ENCODE measurements around the gene LBHD2. TPM values are rescaled to one million over a fixed set of nuclear protein-coding genes. Genes with fewer than 3 reads are reported as not detected.

Gene LBHD2
- total and polyA plus RNA-seq, 2 experiments from 2014 or later: not detected

DNA sequence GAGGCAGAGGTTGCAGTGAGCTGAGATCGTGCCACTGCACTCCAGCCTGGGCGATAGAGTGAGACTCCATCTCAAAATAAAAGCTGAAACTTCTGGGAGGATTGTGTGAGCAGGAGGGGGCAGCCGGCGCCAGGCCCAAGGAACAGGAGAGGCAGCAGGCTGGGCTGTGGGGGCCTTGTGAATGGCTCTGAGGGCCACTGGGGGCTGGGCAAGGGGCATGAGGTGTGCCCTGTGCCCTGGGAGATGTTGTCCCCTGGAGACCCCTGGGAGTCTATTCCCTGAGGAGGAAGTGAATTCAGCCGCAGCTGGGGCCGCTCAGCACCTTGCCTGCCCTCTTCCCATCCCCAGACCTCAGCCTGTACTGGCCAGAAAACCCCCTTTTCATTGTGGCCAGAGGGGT is 4.9 kb downstream of the LBHD2 start:
- Mint-ChIP-seq H3K4me1 (peaks cover 6% of the 10 kb centered on the region), H3K27ac (no peak overlapping the region)
- no peak overlapping the region for H3K27ac ChIP-seq (ENCODE audit: low read depth)

More for the DNA sequence above, 4.9 kb downstream of the LBHD2 start:
- peaks cover 30% of the 10 kb centered on the region for H3K27me3 ChIP-seq (ENCODE audit: insufficient read depth)
- Mint-ChIP-seq H3K9me3 (no peaks in the 10 kb centered on the region), H3K4me3 (no peak overlapping the region), H3K27me3 (ENCODE audit: insufficient read depth, low read depth, poor library complexity) (peaks cover 27% of the 10 kb centered on the region), H3K36me3 (ENCODE audit: low read depth) (no peaks in the 10 kb centered on the region)
- H3K4me1 ChIP-seq (ENCODE audit: insufficient read depth): peaks cover 6% of the 10 kb centered on the region
- no peak overlapping the region for H3K4me3 ChIP-seq
- no peak overlapping the region for H2AFZ ChIP-seq
- no peaks in the 10 kb centered on the region for H3K36me3 ChIP-seq (ENCODE audit: insufficient read depth)
- H3K9me2 ChIP-seq (ENCODE audit: insufficient read depth): no peaks in the 10 kb centered on the region
- DNase-seq (ENCODE audit: low spot score) (no peak), ATAC-seq (no peak)
- H4K20me1 ChIP-seq (replicated peaks; ENCODE audit: insufficient read depth): no peaks in the 10 kb centered on the region
- no peak overlapping the region for H3K4me2 ChIP-seq
- no peaks in the 10 kb centered on the region for H3K79me2 ChIP-seq (replicated peaks; ENCODE audit: insufficient read depth)
- 0 out of 2 replicates have a peak, but pooled peaks cover 4% of the 10 kb centered on the region for H3F3A ChIP-seq (replicated peaks; ENCODE audit: low read depth)
- no peak for TF ChIP-seq EZH2phosphoT487 (IDR thresholded peaks at IDR 0.05; ENCODE audit: unreplicated experiment)
- no peak for TF ChIP-seq ZNF331 (CRISPR knock-in tag; IDR thresholded peaks at IDR 0.05; ENCODE audit: low read depth)
- TF ChIP-seq EZH2 (IDR thresholded peaks at IDR 0.05; ENCODE audit: low read depth, unreplicated experiment): no peak
- TF ChIP-seq, protein P1, sequence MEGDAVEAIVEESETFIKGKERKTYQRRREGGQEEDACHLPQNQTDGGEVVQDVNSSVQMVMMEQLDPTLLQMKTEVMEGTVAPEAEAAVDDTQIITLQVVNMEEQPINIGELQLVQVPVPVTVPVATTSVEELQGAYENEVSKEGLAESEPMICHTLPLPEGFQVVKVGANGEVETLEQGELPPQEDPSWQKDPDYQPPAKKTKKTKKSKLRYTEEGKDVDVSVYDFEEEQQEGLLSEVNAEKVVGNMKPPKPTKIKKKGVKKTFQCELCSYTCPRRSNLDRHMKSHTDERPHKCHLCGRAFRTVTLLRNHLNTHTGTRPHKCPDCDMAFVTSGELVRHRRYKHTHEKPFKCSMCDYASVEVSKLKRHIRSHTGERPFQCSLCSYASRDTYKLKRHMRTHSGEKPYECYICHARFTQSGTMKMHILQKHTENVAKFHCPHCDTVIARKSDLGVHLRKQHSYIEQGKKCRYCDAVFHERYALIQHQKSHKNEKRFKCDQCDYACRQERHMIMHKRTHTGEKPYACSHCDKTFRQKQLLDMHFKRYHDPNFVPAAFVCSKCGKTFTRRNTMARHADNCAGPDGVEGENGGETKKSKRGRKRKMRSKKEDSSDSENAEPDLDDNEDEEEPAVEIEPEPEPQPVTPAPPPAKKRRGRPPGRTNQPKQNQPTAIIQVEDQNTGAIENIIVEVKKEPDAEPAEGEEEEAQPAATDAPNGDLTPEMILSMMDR (conservative IDR thresholded peaks at IDR 0.05; ENCODE audit: low read depth in 2 of 2): no peak
- TF ChIP-seq CREB1 (CRISPR knock-in tag; IDR thresholded peaks at IDR 0.05; ENCODE audit: low read depth): no peak
- TF ChIP-seq POLR2AphosphoS5 (IDR thresholded peaks at IDR 0.05; ENCODE audit: low read depth): no peak
- TF ChIP-seq, protein P2, sequence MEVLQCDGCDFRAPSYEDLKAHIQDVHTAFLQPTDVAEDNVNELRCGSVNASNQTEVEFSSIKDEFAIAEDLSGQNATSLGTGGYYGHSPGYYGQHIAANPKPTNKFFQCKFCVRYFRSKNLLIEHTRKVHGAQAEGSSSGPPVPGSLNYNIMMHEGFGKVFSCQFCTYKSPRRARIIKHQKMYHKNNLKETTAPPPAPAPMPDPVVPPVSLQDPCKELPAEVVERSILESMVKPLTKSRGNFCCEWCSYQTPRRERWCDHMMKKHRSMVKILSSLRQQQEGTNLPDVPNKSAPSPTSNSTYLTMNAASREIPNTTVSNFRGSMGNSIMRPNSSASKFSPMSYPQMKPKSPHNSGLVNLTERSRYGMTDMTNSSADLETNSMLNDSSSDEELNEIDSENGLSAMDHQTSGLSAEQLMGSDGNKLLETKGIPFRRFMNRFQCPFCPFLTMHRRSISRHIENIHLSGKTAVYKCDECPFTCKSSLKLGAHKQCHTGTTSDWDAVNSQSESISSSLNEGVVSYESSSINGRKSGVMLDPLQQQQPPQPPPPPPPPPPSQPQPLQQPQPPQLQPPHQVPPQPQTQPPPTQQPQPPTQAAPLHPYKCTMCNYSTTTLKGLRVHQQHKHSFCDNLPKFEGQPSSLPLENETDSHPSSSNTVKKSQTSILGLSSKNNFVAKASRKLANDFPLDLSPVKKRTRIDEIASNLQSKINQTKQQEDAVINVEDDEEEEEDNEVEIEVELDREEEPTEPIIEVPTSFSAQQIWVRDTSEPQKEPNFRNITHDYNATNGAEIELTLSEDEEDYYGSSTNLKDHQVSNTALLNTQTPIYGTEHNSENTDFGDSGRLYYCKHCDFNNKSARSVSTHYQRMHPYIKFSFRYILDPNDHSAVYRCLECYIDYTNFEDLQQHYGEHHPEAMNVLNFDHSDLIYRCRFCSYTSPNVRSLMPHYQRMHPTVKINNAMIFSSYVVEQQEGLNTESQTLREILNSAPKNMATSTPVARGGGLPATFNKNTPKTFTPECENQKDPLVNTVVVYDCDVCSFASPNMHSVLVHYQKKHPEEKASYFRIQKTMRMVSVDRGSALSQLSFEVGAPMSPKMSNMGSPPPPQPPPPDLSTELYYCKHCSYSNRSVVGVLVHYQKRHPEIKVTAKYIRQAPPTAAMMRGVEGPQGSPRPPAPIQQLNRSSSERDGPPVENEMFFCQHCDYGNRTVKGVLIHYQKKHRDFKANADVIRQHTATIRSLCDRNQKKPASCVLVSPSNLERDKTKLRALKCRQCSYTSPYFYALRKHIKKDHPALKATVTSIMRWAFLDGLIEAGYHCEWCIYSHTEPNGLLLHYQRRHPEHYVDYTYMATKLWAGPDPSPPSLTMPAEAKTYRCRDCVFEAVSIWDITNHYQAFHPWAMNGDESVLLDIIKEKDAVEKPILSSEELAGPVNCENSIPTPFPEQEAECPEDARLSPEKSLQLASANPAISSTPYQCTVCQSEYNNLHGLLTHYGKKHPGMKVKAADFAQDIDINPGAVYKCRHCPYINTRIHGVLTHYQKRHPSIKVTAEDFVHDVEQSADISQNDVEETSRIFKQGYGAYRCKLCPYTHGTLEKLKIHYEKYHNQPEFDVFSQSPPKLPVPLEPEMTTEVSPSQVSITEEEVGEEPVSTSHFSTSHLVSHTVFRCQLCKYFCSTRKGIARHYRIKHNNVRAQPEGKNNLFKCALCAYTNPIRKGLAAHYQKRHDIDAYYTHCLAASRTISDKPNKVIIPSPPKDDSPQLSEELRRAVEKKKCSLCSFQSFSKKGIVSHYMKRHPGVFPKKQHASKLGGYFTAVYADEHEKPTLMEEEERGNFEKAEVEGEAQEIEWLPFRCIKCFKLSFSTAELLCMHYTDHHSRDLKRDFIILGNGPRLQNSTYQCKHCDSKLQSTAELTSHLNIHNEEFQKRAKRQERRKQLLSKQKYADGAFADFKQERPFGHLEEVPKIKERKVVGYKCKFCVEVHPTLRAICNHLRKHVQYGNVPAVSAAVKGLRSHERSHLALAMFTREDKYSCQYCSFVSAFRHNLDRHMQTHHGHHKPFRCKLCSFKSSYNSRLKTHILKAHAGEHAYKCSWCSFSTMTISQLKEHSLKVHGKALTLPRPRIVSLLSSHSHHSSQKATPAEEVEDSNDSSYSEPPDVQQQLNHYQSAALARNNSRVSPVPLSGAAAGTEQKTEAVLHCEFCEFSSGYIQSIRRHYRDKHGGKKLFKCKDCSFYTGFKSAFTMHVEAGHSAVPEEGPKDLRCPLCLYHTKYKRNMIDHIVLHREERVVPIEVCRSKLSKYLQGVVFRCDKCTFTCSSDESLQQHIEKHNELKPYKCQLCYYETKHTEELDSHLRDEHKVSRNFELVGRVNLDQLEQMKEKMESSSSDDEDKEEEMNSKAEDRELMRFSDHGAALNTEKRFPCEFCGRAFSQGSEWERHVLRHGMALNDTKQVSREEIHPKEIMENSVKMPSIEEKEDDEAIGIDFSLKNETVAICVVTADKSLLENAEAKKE (CRISPR knock-in tag; IDR thresholded peaks at IDR 0.05): no peak
- TF ChIP-seq, protein P3, sequence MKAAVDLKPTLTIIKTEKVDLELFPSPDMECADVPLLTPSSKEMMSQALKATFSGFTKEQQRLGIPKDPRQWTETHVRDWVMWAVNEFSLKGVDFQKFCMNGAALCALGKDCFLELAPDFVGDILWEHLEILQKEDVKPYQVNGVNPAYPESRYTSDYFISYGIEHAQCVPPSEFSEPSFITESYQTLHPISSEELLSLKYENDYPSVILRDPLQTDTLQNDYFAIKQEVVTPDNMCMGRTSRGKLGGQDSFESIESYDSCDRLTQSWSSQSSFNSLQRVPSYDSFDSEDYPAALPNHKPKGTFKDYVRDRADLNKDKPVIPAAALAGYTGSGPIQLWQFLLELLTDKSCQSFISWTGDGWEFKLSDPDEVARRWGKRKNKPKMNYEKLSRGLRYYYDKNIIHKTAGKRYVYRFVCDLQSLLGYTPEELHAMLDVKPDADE (IDR thresholded peaks at IDR 0.05): no peak
- TF ChIP-seq, protein P4, sequence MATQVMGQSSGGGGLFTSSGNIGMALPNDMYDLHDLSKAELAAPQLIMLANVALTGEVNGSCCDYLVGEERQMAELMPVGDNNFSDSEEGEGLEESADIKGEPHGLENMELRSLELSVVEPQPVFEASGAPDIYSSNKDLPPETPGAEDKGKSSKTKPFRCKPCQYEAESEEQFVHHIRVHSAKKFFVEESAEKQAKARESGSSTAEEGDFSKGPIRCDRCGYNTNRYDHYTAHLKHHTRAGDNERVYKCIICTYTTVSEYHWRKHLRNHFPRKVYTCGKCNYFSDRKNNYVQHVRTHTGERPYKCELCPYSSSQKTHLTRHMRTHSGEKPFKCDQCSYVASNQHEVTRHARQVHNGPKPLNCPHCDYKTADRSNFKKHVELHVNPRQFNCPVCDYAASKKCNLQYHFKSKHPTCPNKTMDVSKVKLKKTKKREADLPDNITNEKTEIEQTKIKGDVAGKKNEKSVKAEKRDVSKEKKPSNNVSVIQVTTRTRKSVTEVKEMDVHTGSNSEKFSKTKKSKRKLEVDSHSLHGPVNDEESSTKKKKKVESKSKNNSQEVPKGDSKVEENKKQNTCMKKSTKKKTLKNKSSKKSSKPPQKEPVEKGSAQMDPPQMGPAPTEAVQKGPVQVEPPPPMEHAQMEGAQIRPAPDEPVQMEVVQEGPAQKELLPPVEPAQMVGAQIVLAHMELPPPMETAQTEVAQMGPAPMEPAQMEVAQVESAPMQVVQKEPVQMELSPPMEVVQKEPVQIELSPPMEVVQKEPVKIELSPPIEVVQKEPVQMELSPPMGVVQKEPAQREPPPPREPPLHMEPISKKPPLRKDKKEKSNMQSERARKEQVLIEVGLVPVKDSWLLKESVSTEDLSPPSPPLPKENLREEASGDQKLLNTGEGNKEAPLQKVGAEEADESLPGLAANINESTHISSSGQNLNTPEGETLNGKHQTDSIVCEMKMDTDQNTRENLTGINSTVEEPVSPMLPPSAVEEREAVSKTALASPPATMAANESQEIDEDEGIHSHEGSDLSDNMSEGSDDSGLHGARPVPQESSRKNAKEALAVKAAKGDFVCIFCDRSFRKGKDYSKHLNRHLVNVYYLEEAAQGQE (IDR thresholded peaks at IDR 0.05; ENCODE audit: unreplicated experiment): no peak
- no peak for TF ChIP-seq ZNF114 (CRISPR knock-in tag; IDR thresholded peaks at IDR 0.05)
- TF ChIP-seq NANOG (IDR thresholded peaks at IDR 0.05; ENCODE audit: borderline replicate concordance): no peak
- no peak for TF ChIP-seq JUNB (IDR thresholded peaks at IDR 0.05; ENCODE audit: unreplicated experiment)
- TF ChIP-seq STAT1 (IDR thresholded peaks at IDR 0.05; ENCODE audit: unreplicated experiment): no peak

Data from GM23338 (cell line).